ENCODE measurements around the gene SLC2A1.

SLC2A1 gene

GRCh38 chr1:42891465-42892138 lies 67.1 kb downstream of the SLC2A1 start:
- no peak for DNase-seq (ENCODE audit: low read depth)

- DNase-seq (ENCODE audit: low read depth) = no peak
Observed at GRCh38 chr1:42889264-42889663, 69.4 kb downstream of the SLC2A1 start.

- no peak for DNase-seq (ENCODE audit: low read depth)
Observed at GRCh38 chr1:42888013-42888633, 70.5 kb downstream of the SLC2A1 start.

- DNase-seq (ENCODE audit: low read depth) = no peak
Observed at GRCh38 chr1:42887366-42887765, 71.3 kb downstream of the SLC2A1 start.

- no peak for DNase-seq (ENCODE audit: low read depth)
Observed at GRCh38 chr1:42886800-42887199, 71.9 kb downstream of the SLC2A1 start.

DNA sequence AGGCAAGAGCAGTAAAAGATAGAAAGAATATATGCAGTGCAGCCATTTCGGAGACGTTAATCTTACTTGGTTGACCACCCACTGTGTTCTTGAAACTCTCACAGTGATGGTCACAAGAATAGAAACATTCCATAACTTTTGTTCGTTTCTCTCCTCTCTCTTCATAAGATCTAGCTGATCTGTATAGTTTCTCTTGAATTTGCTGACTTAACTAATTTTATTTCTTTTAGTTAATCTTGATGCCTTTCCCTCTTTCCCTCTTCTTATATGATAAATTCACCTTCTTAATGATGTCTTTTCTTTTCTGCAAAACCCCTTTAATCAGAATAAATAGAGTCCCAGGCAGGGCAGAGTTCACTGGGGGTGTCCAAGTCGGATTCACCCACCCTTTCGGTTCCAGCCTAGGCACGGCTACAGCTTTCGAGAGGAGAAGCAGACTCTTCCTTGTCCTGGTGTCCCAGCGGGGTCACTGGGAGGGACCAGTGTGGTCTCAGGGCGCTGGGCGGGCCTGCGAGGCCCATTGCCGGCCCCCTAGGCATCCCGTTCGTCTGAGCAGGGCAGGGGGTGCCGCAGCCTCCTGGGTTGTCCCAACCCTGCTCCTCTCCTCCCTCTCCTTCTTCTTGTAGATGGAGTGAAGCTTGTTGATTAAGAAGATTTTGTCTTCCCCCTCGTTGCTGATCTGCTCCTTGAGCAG lies 72.5 kb downstream of the SLC2A1 start:
- DNase-seq (ENCODE audit: low read depth) = no peak

DNA sequence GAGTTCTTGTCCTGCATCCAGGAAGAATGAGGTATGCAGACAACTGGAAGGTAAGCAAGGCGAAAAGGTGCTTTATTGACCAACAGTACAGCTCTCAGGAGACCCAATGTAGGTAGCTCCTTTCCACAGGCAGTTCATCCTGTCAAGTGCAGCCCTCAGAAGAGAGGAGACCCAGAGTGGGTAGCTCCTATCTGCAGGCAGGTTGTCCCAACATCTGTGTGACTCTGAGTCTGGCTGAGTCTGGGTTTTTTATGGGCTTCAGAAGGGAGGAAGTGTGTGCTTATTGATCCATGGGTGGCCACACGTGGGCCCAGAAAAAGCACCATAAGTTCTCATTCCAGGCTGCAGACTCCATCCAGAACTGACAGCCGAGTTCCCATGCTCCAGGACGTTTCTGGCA lies 78.3 kb downstream of the SLC2A1 start:
- DNase-seq (ENCODE audit: low read depth) = no peak

DNA sequence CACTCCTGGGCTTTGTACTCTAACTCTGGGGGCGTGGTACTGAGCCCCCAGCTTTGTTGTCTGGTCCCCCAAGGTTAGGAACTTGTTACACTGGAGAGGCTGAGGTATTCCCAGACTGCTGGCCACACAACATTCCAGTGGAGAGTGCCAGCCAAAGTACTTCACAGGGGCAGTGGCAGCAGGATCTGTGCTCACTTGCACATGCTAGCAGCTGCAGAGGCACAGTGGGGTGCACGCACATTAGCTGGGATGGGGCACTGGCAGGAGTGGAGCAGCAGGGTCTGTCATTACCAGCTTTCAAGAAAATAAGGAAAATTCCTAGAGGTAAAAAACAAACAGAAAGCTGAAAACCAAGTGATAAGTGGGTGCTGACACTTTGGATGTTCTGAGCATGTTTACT lies 81.3 kb downstream of the SLC2A1 start:
- no peak for DNase-seq (ENCODE audit: low read depth)

- no peak for DNase-seq (ENCODE audit: low read depth)
Observed at GRCh38 chr1:42876009-42876408, 82.7 kb downstream of the SLC2A1 start.

Data from EH (cell line).